Liver (tissue), 3 donors: Measurements from ENCODE around the gene CCDC81.

Experiments used
- ATF3 ChIP-seq: IDR thresholded peaks from 2 replicates; pipeline ENCODE4 v1.6.1; 2016; ENCODE audit warnings: antibody characterized with exemption
- GABPA ChIP-seq, 2 donors: IDR thresholded peaks in 1 of 2; conservative IDR thresholded peaks in 1 of 2; 2 replicates each; pipeline ENCODE4 v1.6.1; 2016; ENCODE audit warnings: antibody characterized with exemption in 2 of 2, mild to moderate bottlenecking in 1 of 2, moderate library complexity in 1 of 2
- HNF4A ChIP-seq, 2 donors: conservative IDR thresholded peaks; 2 replicates each; pipeline ENCODE4 v1.6.1; 2016; ENCODE audit warnings: antibody characterized with exemption in 2 of 2, mild to moderate bottlenecking in 2 of 2
- JUND ChIP-seq, 2 donors: IDR thresholded peaks; 2 replicates each; pipeline ENCODE4 v1.6.1; 2016; ENCODE audit warnings: antibody characterized with exemption in 2 of 2
- RAD21 ChIP-seq, 2 donors: IDR thresholded peaks; 2 replicates each; pipeline ENCODE4 v1.6.1; 2016; ENCODE audit warnings: antibody characterized with exemption in 2 of 2, mild to moderate bottlenecking in 2 of 2
- REST ChIP-seq: IDR thresholded peaks from 2 replicates; pipeline ENCODE4 v1.6.1; 2016; ENCODE audit warnings: antibody characterized with exemption, mild to moderate bottlenecking
- TAF1 ChIP-seq: conservative IDR thresholded peaks from 2 replicates; pipeline ENCODE4 v1.6.1; 2016; ENCODE audit warnings: antibody characterized with exemption, mild to moderate bottlenecking
- YY1 ChIP-seq: IDR thresholded peaks from 2 replicates; pipeline ENCODE4 v1.6.1; 2016; ENCODE audit warnings: antibody characterized with exemption, mild to moderate bottlenecking
- TF ChIP-seq, protein P1 (sequence below): fragments of 150-350 bp; IDR thresholded peaks from 2 replicates; pipeline ENCODE4 v1.5.1; 2017; ENCODE audit warnings: improper control_type of control experiment, low read depth, low read length; ENCODE audit not compliant: missing input control
- TF ChIP-seq, protein P2 (sequence below): IDR thresholded peaks from 2 replicates; pipeline ENCODE4 v1.6.1; 2016; ENCODE audit warnings: antibody characterized with exemption
- TF ChIP-seq, protein P3 (sequence below): IDR thresholded peaks from 2 replicates; pipeline ENCODE4 v1.6.1; 2016; ENCODE audit warnings: antibody characterized with exemption
- donor health status: healthy.
- donor health status: healthy.

DNA sequence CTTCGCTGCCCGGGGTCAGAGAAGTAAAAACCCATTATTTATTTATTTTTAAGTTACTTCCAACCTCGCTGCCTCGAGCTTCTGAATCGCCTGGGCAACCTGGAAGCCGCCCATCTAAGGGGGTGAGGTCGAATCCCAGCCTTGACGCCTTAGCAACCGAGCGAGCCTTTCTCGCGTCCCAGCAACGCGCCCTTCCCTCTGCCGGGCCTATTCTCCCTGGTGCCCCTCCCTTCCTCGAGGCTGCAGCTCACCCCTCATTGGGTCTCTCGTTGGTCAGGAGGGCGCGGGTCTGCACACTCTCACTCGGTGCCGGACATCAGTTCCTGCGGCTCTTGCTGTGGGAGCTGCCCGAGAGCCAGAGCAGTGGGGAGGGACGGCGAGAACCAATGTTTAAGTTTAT lies at the start of gene CCDC81:
- TF ChIP-seq, protein P1, sequence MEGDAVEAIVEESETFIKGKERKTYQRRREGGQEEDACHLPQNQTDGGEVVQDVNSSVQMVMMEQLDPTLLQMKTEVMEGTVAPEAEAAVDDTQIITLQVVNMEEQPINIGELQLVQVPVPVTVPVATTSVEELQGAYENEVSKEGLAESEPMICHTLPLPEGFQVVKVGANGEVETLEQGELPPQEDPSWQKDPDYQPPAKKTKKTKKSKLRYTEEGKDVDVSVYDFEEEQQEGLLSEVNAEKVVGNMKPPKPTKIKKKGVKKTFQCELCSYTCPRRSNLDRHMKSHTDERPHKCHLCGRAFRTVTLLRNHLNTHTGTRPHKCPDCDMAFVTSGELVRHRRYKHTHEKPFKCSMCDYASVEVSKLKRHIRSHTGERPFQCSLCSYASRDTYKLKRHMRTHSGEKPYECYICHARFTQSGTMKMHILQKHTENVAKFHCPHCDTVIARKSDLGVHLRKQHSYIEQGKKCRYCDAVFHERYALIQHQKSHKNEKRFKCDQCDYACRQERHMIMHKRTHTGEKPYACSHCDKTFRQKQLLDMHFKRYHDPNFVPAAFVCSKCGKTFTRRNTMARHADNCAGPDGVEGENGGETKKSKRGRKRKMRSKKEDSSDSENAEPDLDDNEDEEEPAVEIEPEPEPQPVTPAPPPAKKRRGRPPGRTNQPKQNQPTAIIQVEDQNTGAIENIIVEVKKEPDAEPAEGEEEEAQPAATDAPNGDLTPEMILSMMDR = no peak
- TF ChIP-seq RAD21 (IDR thresholded peaks at IDR 0.05) = no peak
- TF ChIP-seq HNF4A (conservative IDR thresholded peaks at IDR 0.05) = no peak
- TF ChIP-seq REST = no peak
- no peak for TF ChIP-seq ATF3
- TF ChIP-seq, protein P2, sequence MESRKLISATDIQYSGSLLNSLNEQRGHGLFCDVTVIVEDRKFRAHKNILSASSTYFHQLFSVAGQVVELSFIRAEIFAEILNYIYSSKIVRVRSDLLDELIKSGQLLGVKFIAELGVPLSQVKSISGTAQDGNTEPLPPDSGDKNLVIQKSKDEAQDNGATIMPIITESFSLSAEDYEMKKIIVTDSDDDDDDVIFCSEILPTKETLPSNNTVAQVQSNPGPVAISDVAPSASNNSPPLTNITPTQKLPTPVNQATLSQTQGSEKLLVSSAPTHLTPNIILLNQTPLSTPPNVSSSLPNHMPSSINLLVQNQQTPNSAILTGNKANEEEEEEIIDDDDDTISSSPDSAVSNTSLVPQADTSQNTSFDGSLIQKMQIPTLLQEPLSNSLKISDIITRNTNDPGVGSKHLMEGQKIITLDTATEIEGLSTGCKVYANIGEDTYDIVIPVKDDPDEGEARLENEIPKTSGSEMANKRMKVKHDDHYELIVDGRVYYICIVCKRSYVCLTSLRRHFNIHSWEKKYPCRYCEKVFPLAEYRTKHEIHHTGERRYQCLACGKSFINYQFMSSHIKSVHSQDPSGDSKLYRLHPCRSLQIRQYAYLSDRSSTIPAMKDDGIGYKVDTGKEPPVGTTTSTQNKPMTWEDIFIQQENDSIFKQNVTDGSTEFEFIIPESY = no peak
- no peak for TF ChIP-seq TAF1
- no peak for TF ChIP-seq GABPA (IDR thresholded peaks at IDR 0.05 in 1 of 2, conservative IDR thresholded peaks at IDR 0.05 in 1 of 2)
- no peak for TF ChIP-seq YY1
- no peak for TF ChIP-seq JUND (IDR thresholded peaks at IDR 0.05)
- TF ChIP-seq, protein P3, sequence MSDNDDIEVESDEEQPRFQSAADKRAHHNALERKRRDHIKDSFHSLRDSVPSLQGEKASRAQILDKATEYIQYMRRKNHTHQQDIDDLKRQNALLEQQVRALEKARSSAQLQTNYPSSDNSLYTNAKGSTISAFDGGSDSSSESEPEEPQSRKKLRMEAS = no peak
